HepG2 (cell line): ENCODE measurements around the gene TRNT1. TPM values are rescaled to one million over a fixed set of nuclear protein-coding genes. Genes with fewer than 3 reads are reported as not detected.

Source experiments
- ATAC-seq: fragments of 200-7000 bp; cut with Tn5 transposase; 3 replicates; pipeline ENCODE4 v1.9.1; 2020; ENCODE audit warnings: mild to moderate bottlenecking, moderate library complexity
- BruUV-seq: library from RNA; stranded (reverse); fragments of 400-500 nt; replicated peaks from 2 replicates; lab custom pipeline; 2021; lab: Mats Ljungman, UMichigan
- CTCF ChIA-PET: fragments of 300-600 bp; formaldehyde crosslinking; extraction: SDS; loops from one replicate; lab custom pipeline; 2021; ENCODE audit warnings: low total read pairs, inconsistent platforms, low intra/inter-chr PET ratio; lab: Yijun Ruan, JAX
- POLR2A ChIA-PET: fragments of 350-600 bp; sonication (Branson Sonifier 250); formaldehyde crosslinking; loops from one replicate; lab custom pipeline; 2020; ENCODE audit warnings: antibody characterized with exemption, inconsistent platforms; lab: Yijun Ruan, JAX
- DNase-seq: peaks from one replicate; pipeline ENCODE4 v3.0.0-alpha.2; 2015; ENCODE audit warnings: low spot score
- FAIRE-seq: peaks from 3 replicates; lab custom pipeline; 2011; peaks lifted over from hg19 to GRCh38; lab: Jason Lieb, UNC
- H2AFZ ChIP-seq: one replicate; pipeline ENCODE4 v1.6.1; 2011; ENCODE audit warnings: low read length, inconsistent platforms
- H3K27ac ChIP-seq: fragments of 300-600 bp; 3 replicates; pipeline ENCODE4 v1.8.0; 2011; ENCODE audit warnings: mixed run types, mild to moderate bottlenecking, mixed read lengths, low read length, inconsistent platforms; ENCODE audit not compliant: insufficient read depth; ENCODE audit errors: extremely low read length
- H3K27me3 ChIP-seq, 2 experiments: fragments of 200-600 bp in 1 of 2; 2 replicates in 1 of 2; 3 replicates in 1 of 2; pipeline versions ENCODE4 v1.6.0 to v1.8.0; 2011; ENCODE audit warnings: low read length in 2 of 2, mild to moderate bottlenecking in 2 of 2, moderate library complexity in 2 of 2, inconsistent platforms in 1 of 2; ENCODE audit not compliant: insufficient read depth in 2 of 2, control insufficient read depth in 1 of 2
- H3K36me3 ChIP-seq, 2 experiments: fragments of 200-600 bp in 1 of 2; replicated peaks in 1 of 2; 2 replicates in 1 of 2; 3 replicates in 1 of 2; pipeline versions ENCODE4 v1.5.1 to v1.8.0; 2011; ENCODE audit warnings: low read length in 2 of 2, inconsistent platforms in 1 of 2; ENCODE audit not compliant: insufficient read depth in 2 of 2, control insufficient read depth in 1 of 2
- H3K4me1 ChIP-seq: 2 replicates; pipeline ENCODE4 v1.5.1; 2012; ENCODE audit warnings: low read length, inconsistent platforms; ENCODE audit not compliant: insufficient read depth
- H3K4me2 ChIP-seq: 2 replicates; pipeline ENCODE4 v1.6.0; 2011; ENCODE audit warnings: low read depth, low read length, inconsistent platforms
- H3K4me3 ChIP-seq, 3 experiments: fragments of 200-600 bp in 1 of 3; sonication (generic), shearing (Covaris generic) in 1 of 3; replicated peaks in 1 of 3; 2 replicates each; pipeline ENCODE4 v1.5.1; 2011 to 2016; ENCODE audit warnings: low read length in 3 of 3, inconsistent platforms in 2 of 3, low read depth in 2 of 3, mild to moderate bottlenecking in 2 of 3, control low read depth in 1 of 3, mixed read lengths in 1 of 3; ENCODE audit not compliant: insufficient read depth in 1 of 3
- H3K79me2 ChIP-seq: one replicate; pipeline ENCODE4 v1.6.1; 2011; ENCODE audit warnings: low read length, inconsistent platforms; ENCODE audit not compliant: insufficient read depth
- H3K9ac ChIP-seq: 2 replicates; pipeline ENCODE4 v1.6.0; 2011; ENCODE audit warnings: mild to moderate bottlenecking, low read depth, low read length, inconsistent platforms; ENCODE audit not compliant: insufficient read depth
- H3K9me3 ChIP-seq: 2 replicates; pipeline ENCODE4 v1.5.1; 2012; ENCODE audit warnings: mild to moderate bottlenecking, low read length
- H4K20me1 ChIP-seq: 2 replicates; pipeline ENCODE4 v1.6.0; 2011; ENCODE audit warnings: inconsistent platforms, mild to moderate bottlenecking, low read length, moderate library complexity; ENCODE audit not compliant: insufficient read depth
- ELF3 ChIP-seq: IDR thresholded peaks from 2 replicates; pipeline ENCODE4 v1.6.1; 2016; ENCODE audit warnings: missing genetic modification reagents, missing compliant biosample characterization
- ISX ChIP-seq: sonication (generic); formaldehyde crosslinking; conservative IDR thresholded peaks from 2 replicates; pipeline ENCODE4 v1.5.0; 2020; ENCODE audit warnings: missing genetic modification reagents
- WGBS: methylation state at CpG from one replicate; pipeline ENCODE4 v1.1.6; 2017; ENCODE audit warnings: low lambda C conversion rate; 5-methylcytosine and 5-hydroxymethylcytosine counted together
- in situ Hi-C: cut with HindIII; loops from 2 replicates; pipeline ENCODE4 v1.10.0; 2017; ENCODE audit warnings: low pct_unique_long_range_greater_than_20kb; ENCODE audit not compliant: extremely low pct_ligation_motif_present
- intact Hi-C: fragments of 100-400 bp; cut with micrococcal nuclease; formaldehyde crosslinking; loops from one replicate; pipeline ENCODE4 v1.10.0; 2022; ENCODE audit not compliant: unreplicated experiment
- polyA plus RNA-seq, 8 experiments: library from polyadenylated mRNA; depleted of rRNA in 3 of 8; stranded (reverse) in 7 of 8; unstranded in 1 of 8; fragments of >200 nt; fragmentation: Illumina TruSeq in 4 of 8; extraction: Trizol in 4 of 8; gene quantifications; 2 replicates each; pipeline versions ENCODE4 v1.2.1 to v1.2.3, GENCODE V29; 2011 to 2016; ENCODE audit warnings: low read depth in 4 of 8, missing spikeins in 1 of 8, mixed read lengths in 1 of 8; ENCODE audit not compliant: insufficient read depth in 1 of 8
- total RNA-seq, 5 experiments: library from RNA; depleted of rRNA; stranded (reverse); fragments of >200 nt; fragmentation: Illumina TruSeq; extraction: Trizol; gene quantifications; 2 replicates each; pipeline ENCODE4 v1.2.3, GENCODE V29; 2016; ENCODE audit warnings: low read depth in 1 of 5
- TF ChIP-seq, protein P1 (sequence below), 2 experiments: sonication (generic) in 1 of 2; formaldehyde crosslinking in 1 of 2; IDR thresholded peaks; 2 replicates each; pipeline versions ENCODE4 v1.5.1 to v1.6.1; 2011 to 2020; ENCODE audit warnings: borderline replicate concordance in 1 of 2, low read depth in 1 of 2, low read length in 1 of 2, mild to moderate bottlenecking in 1 of 2, missing genetic modification reagents in 1 of 2, moderate library complexity in 1 of 2
- TF ChIP-seq, protein P2 (sequence below): sonication (generic); formaldehyde crosslinking; IDR thresholded peaks from 2 replicates; pipeline ENCODE4 v1.5.0; 2020; ENCODE audit warnings: missing genetic modification reagents

The TRNT1 gene
- total and polyA plus RNA-seq, 2 of the 13 experiments (the other 11 are each of a cell fraction or from before 2014, with no cell fraction given), result 9.4 to 27.7 TPM

DNA sequence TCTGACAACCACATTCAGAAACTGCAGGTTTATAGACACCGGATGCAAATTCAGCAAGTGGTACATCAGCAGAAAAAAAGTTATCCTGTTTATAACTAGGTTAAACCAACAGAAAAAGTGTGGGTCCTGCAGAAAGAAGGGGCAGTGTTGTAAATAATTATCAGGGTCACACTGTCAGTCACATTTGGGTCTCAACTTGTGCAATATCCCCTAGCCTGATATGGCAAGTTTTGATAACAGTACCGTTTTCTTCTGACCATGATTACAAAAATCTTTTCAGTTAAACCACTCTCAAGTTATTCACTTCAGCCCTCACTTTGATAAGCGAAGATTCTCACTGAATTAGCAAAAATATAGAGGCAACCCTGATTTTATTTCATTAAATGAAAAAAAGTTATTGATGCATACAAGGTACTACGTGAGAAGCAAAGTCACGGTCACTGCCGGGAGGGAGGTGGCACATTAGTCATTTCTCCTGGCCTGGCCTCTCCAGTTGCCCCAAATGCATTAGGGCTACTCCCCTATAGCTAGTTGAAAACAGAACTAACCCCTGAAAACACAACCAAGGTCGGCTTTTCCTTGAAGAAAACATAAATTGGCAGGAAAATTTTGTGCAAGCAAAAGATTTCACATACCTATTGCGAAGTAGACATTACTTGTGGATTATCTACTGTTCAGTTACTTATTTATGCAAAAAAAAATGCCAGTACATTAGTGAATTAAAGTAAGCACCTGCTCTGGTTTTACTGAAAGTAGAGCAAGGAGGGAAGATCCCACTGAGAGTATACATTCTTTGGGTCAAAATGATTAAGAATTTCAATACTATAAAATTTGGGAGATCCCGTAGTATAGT lies 45.1 kb upstream of the TRNT1 start:
- H3K4me1 ChIP-seq, result no peaks in the 10 kb centered on the region
- H2AFZ ChIP-seq, result no peak overlapping the region
- 0 out of 2 replicates have a peak, but pooled peaks cover 2% of the 10 kb centered on the region for H4K20me1 ChIP-seq
- ChIA-PET POLR2A (no interaction called here), CTCF (no interaction called here)
- in situ Hi-C loops, result no loop called here
- BruUV-seq, result no TSS peak
- no peak overlapping the region for H3K9ac ChIP-seq
- no peak overlapping the region for H3K27ac ChIP-seq
- intact Hi-C loops, result no loop called here
- 9% methylated on average over 9 of the region's 9 CpGs for WGBS
- no peak overlapping the region for H3K4me2 ChIP-seq
- no peaks in the 10 kb centered on the region for H3K79me2 ChIP-seq
- TF ChIP-seq, protein P1, sequence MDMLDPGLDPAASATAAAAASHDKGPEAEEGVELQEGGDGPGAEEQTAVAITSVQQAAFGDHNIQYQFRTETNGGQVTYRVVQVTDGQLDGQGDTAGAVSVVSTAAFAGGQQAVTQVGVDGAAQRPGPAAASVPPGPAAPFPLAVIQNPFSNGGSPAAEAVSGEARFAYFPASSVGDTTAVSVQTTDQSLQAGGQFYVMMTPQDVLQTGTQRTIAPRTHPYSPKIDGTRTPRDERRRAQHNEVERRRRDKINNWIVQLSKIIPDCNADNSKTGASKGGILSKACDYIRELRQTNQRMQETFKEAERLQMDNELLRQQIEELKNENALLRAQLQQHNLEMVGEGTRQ (IDR thresholded peaks at IDR 0.05; ENCODE audit: low read depth, low read length), result no peak
- TF ChIP-seq, protein P1 (CRISPR knock-in tag; IDR thresholded peaks at IDR 0.05; ENCODE audit: borderline replicate concordance), result no peak
- no peak for TF ChIP-seq ISX (CRISPR knock-in tag)
- TF ChIP-seq ELF3 (CRISPR knock-in tag), result no peak
- TF ChIP-seq, protein P2, sequence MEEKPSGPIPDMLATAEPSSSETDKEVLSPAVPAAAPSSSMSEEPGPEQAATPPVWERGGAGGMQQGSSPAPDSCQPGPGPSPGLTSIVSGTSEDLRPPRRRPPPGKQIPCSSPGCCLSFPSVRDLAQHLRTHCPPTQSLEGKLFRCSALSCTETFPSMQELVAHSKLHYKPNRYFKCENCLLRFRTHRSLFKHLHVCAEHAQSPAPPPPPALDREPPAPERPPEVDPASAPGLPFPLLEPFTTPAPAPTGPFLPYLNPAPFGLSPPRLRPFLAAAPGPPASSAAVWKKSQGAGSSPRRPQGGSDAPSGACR (CRISPR knock-in tag), result no peak
- TF ChIP-seq, all 625 proteins: peak for 0
- no peak for DNase-seq
- ATAC-seq, result no peak
- Histone ChIP-seq H3K36me3 (no peaks in the 10 kb centered on the region), H3K27me3 (peaks cover 0 to 18% of the 10 kb centered on the region in 2 experiments; a peak in 3 of 5 replicates), H3K4me3 (no peak overlapping the region), H3K9me3 (no peaks in the 10 kb centered on the region)
- no peak for FAIRE-seq
